Stimulated activated CD4-positive, alpha-beta T cell treated with anti-CD3 and anti-CD28 coated beads, TNF-alpha, amount 100 ng/mL, for 48 hours (primary cell): ENCODE data around the gene DPH7.
"Not testable (repeated sequence)": the region's sequence is repeated elsewhere in the genome, so short reads cannot be mapped to it uniquely, and the experiment has no call there.

Source experiments
- DNase-seq, 3 donors: peaks; one replicate each; pipeline ENCODE4 v3.0.0-alpha.2; 2020; ENCODE audit warnings: low read depth in 3 of 3

Gene DPH7

GRCh38 chr9:137547687-137548543 lies 30.8 kb downstream of the DPH7 start:
- no peak for DNase-seq

DNA sequence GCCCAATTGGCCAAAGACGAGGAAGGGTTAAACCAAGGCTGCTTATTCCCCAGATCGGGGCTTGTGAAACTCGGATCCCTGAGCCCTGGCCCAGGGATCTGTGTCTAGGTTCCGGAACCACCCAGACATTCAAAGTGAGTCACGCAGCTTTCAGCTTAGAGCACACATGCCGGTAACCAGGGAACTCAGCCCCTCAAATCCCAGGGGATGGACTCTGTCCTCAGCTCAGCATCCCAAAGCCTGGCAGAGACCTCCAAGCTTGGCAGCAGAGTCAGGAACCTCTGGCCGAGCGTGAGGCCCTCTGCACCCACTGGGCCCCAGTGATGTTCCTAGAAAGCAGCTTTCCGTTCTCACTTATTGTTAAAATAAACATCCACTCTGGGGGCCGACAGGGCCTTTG lies 33.6 kb downstream of the DPH7 start:
- DNase-seq, result no peak

DNA sequence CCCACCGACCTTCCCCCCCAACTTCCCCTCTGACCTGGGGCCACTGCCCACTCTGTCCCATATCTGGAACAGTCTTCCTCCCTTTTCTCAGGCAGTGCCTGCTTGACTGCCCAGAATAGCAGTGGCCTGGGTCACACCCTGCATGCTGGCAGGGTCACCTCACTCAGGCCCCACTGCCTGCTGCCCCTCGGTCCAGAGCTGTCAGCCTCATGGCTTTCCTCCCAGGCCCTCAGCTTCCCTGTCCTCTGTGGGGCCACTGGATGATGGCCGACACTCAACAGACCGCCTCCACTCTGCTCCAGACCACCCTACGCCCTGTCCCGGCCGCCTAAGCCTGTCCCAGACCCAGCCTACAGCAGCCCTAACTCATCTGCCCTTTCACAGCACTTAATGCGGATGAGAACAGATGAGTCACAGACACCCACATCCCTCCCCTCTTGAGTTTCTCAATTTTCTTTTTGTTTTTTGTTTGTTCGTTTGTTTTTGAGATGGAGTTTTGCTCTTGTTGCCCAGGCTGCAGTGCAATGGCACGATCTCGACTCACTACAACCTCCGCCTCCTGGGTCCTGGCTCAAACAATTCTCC lies 34.5 kb downstream of the DPH7 start:
- no peak for DNase-seq

DNA sequence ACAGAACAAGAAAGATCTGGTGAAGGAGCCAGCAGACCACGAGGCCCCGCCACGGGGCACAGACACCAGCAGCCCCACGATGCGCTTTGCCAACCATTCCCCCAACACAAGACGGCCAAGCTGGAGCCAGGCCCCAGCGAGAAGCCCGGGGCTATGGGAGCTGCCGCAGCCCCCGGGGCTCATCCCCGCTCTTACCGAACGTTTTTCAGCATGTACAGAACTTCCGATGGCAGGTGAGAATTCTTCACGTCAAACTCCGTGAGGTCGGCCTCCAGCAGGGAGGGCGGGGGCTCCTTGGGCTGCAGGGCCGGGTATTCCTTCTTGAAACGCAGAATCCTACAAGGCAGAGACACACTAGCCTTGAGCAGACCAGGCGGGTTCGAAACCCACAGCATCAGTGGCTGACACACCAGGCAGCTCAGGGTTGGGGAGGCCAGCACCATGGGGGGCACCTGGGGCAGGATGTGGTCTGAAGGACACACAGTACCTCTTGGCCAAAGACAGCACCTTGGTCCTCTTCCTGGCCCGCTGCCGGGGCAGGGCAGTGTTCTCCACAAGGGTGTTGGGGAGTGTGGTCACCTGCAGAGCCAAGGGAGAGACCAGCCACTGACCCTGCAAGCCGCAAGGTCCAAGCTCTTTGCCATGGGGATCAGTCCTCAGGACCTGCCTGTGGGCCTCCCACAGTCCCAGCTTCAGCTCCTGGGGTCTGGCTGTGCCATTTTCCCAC lies 35.3 kb downstream of the DPH7 start:
- DNase-seq, result no peak

GRCh38 chr9:137542486-137542885 lies 36.2 kb downstream of the DPH7 start:
- no peak for DNase-seq

GRCh38 chr9:137540536-137540935 lies 38.2 kb downstream of the DPH7 start:
- no peak for DNase-seq

DNA sequence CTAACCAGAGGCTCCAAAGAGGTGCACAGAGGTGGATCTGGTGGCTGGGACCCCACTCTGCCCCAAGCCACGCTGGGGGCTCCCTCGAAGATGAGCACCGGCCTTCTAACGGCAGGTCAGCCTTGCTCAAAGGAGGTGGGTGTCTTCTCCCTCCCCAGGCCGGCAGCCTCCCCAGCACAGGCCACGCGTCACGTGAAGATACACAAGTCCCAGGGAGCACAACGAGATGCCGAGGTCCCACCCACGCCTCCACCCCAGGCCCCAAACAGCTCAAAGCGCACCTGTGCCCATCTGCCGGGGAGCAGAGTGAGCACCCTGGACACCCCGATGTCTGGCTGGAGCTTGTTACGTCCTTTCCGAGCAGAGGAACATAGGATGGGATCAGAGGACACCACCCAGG lies 40.7 kb downstream of the DPH7 start:
- no peak for DNase-seq

DNA sequence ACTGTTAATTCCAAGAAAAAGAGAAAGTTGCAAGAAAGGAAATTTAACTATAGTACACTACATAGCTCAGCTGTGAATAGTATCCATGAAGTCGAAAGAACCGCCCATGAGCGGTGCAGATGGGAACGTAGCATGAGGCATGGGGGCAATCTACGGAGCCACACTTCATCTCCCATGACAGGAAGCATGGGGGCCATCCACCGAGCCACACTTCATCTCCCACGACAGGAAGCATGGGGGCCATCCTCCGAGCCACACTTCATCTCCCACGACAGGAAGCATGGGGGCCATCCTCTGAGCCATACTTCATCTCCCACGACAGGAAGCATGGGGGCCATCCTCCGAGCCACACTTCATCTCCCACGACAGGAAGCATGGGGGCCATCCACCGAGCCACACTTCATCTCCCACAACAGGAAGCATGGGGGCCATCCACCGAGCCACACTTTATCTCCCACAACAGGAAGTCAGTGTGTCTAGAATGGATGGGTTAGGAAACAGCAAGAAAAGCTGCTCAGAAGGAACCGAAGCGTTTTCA lies 42.1 kb downstream of the DPH7 start:
- not testable (repeated sequence) for DNase-seq

DNA sequence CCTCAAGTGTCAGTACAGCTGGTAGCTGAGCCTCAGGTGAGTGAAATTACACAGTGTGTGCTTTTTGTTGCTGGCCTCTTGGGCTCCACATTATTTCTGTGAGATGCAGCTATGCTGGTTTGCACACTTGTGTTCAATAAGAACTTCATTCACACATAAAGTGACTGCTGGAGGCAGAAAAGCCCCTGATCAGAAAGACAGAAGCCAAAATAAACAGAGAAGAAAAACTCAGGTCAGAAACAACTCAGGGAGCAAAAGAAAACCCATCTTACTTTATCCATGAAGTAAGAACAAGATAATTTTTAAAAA lies 43.7 kb downstream of the DPH7 start:
- DNase-seq, result no peak

DNA sequence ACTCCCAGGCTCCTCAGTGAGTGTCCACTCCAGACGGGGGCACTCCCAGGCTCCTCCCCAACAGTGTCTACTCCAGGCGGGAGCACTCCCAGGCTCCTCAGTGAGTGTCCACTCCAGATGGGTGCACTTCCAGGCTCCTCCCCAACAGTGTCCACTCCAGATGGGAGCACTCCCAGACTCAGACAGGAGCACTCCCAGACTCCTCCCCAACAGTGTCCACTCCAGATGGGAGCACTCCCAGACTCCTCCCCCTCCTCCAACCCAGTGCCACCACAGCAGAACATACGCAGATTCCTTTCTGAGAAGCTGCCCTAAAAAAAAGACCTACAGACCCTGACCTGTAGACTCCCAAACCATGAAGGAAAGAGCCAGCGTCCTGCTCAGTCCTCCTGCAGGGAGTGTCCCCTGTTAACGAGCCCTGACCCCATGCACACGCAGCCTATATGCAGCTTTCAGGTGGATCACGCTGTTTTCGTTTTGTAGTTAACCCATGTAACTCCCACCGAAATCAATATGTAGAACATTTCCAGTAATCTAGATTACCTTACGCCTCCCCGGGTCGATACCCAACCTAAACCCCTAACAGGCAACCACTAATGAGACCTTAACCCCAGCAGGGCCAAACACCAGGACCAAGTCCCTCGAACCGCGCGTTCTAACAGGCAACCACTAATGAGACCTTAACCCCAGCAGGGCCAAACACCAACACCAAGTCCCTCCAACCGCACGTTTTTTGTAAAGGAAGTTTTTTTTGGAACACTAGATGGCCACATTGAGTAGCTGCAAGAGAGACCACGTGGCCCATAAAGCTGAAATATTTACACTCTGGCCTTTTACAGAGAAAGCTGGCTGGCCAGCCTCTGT lies 44.2 kb downstream of the DPH7 start:
- no peak for DNase-seq

DNA sequence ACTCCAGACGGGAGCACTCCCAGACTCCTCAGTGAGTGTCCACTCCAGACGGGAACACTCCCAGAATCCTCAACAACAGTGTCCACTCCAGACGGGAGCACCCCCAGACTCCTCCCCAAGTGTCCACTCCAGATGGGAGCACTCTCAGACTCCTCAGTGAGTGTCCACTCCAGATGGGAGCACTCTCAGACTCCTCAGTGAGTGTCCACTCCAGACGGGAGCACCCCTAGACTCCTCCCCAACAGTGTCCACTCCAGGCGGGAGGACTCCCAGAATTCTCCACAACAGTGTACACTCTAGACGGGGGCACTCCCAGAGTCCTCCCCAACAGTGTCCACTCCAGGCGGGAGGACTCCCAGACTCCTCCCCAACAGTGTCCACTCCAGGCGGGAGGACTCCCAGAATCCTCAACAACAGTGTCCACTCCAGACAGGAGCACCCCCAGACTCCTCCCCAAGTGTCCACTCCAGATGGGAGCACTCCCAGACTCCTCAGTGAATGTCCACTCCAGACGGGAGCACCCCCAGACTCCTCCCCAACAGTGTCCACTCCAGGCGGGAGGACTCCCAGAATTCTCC lies 45.7 kb downstream of the DPH7 start:
- DNase-seq, result not testable (repeated sequence)

DNA sequence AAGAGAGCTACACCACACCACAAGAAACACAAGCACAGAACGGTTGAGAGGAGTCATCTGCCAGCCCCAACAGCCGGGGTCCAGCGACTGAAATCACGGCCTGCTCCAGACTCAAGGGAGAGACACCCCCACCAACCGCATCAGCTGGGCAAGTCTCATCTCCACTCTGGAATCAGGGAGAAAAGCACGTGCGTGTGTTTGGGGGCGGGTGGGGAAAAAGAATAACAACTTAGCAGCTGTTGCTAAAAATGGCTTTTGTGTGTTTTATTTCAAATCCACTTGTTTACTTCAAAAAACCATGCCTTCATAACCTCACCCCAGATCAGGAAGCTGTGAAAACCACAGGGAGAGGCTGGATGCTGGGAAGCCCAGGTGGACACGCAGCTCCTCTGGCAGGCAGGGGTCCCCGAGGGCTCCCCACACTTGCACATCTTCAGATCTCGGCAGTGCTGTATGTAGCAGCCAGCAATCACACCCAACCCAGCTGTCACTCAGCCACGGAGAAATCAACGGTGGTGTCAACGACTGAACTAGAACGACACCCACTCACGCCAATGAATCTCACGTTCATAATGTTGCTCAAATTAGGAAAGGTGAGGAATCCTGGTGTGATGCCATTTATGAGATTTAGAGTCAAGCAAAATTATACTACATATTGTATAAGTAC lies 47.5 kb downstream of the DPH7 start:
- DNase-seq, result no peak

GRCh38 chr9:137530331-137530730 lies 48.4 kb downstream of the DPH7 start:
- DNase-seq, result no peak

DNA sequence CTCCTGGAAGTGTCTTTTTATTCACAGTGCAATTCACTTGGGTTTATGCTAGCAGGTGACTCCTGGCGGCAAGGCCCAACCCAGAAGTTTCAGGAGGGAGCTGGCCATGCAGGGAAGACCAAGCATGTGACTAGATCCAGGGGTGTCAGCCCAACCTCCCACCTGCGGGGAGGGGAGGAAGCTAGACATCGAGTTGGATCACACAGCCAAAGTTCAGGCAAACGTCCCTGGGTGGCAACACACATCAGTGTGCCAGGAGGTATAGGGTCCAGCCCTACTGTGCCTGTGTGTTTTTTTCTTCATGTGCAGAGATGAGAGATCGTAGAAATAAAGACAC lies 53.8 kb downstream of the DPH7 start:
- no peak for DNase-seq

DNA sequence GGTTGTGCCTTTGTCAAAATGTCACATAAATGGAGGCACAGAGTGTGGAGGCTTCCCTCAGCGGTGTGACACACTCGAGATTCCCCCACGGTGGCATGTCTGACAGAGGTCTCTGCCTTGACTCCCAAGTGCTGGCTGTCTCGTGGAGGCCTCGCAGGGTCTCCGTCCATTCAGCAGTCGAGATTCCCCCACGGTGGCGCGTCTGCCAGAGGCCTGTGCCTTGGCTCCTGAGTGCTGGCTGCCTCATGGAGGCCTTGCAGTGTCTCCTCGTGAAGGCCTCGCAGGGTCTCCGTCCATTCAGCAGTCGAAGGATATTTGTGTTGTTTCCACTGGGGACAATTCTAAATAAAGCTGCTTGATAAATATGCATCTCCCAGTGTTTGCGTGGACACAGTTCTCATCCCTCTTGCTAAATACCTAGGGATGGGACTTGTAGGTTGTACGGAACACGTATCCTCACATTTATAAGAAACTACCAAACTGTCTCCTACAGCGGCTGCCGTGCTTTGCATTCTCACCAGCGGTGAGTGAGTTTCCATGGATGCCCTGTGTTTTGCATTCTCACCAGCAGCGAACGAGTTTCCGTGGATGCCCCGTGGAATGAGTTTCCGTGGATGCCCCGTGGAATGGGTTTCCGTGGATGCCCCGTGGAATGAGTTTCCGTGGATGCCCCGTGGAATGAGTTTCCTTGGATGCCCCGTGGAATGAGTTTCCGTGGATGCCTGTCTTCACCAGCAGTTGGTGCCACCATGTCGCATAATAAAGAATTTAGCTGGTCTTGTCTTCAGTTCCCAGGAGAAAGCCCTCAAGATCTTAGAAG lies 54.4 kb downstream of the DPH7 start:
- DNase-seq, result no peak

DNA sequence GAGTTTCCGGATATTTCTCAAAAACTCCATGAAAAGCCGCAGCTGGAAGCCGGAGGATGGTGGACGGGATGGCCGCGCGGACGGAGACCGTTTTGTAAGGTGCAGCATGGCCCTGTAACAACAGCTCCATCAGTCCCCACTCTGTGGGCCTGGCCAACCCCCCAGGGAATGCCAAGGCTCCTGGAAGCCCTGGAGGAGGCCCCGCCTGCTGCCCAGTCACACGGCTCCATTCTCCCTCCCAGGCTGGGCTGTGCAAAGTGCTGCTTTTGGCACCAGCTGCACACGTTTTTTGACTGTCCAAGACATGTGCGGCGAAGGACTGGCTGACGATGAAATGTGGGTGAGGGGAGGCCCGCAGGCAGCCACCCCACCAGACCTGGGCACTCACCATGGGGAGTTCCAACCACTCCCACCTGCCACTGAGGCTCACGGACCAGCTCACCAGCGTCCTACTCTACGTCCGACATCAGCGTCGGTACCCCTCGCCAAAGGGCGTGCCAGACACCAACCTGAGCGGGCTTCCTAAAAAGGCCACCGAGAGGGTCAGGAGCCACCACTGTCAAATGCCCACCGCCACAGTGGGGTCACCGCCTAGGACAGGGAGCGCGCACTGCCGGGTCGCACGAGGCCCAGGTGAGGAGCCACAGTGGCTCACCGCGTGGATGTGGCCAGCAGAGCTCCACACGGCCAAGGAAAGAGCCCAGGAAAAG lies 55.8 kb downstream of the DPH7 start:
- DNase-seq, result no peak

- DNase-seq, result no peak
Measured at GRCh38 chr9:137521405-137521985, 57.2 kb downstream of the DPH7 start.

GRCh38 chr9:137520614-137521404 lies 57.9 kb downstream of the DPH7 start:
- no peak for DNase-seq
